ENCODE results near the gene CCNB1IP1.

DNA sequence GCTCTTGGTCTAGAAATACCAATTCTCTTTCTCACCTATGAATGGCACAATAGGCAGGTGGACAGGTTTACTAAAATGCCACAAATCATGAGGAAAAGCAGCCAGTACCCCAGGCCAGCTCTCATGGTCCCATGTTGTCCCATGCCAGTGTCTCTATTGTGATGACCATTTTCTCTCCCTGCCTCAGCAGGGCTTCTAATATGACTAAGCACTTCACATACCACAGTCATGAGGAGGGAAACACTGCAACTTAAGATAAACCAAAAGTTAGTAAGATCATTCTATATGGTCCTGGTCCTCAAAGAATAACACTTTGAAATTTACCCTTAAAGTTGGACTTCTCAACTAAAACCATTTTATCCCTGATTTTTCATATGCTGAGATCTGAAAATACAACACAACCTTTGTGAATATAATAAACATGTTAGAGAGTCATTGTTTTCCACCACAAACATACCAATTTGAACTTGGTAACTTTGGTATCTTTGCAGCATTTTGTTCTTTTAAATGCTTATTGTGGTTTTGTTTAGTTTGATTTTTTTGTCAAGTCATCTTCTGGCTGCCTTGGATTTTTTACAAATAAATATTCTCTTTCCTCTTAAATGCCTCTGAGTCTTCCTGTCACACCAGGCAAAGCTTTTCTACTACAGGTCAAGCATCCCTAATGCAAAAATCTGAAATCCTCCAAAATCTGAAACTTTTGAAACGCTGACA lies 30.9 kb downstream of the CCNB1IP1 start:
- TF ChIP-seq SUZ12 (IDR thresholded peaks at IDR 0.05): no peak
- TF ChIP-seq SP1 (IDR thresholded peaks at IDR 0.05): no peak
- TF ChIP-seq, protein P1, sequence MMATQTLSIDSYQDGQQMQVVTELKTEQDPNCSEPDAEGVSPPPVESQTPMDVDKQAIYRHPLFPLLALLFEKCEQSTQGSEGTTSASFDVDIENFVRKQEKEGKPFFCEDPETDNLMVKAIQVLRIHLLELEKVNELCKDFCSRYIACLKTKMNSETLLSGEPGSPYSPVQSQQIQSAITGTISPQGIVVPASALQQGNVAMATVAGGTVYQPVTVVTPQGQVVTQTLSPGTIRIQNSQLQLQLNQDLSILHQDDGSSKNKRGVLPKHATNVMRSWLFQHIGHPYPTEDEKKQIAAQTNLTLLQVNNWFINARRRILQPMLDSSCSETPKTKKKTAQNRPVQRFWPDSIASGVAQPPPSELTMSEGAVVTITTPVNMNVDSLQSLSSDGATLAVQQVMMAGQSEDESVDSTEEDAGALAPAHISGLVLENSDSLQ (IDR thresholded peaks at IDR 0.05): no peak
- TF ChIP-seq FOXA1 (IDR thresholded peaks at IDR 0.05): no peak
- no peak for TF ChIP-seq LEF1 (IDR thresholded peaks at IDR 0.05; ENCODE audit: borderline replicate concordance)
- no peak for TF ChIP-seq NFRKB (IDR thresholded peaks at IDR 0.05)
- no peak for TF ChIP-seq ELF4 (IDR thresholded peaks at IDR 0.05)
- TF ChIP-seq FOXM1 (IDR thresholded peaks at IDR 0.05; ENCODE audit: borderline replicate concordance): no peak

Data from HEK293T (cell line).